HG03442 (cell line): ENCODE measurements around the gene LILRB1.
"Not testable (repeated sequence)": the region's sequence is repeated elsewhere in the genome, so short reads cannot be mapped to it uniquely, and the experiment has no call there.

Experiments
- ATAC-seq: cut with Tn5 transposase; IDR thresholded peaks from one replicate; pipeline ENCODE4 v1.9.1; 2021; ENCODE audit warnings: mild to moderate bottlenecking, moderate library complexity; ENCODE audit not compliant: unreplicated experiment

Gene LILRB1

DNA sequence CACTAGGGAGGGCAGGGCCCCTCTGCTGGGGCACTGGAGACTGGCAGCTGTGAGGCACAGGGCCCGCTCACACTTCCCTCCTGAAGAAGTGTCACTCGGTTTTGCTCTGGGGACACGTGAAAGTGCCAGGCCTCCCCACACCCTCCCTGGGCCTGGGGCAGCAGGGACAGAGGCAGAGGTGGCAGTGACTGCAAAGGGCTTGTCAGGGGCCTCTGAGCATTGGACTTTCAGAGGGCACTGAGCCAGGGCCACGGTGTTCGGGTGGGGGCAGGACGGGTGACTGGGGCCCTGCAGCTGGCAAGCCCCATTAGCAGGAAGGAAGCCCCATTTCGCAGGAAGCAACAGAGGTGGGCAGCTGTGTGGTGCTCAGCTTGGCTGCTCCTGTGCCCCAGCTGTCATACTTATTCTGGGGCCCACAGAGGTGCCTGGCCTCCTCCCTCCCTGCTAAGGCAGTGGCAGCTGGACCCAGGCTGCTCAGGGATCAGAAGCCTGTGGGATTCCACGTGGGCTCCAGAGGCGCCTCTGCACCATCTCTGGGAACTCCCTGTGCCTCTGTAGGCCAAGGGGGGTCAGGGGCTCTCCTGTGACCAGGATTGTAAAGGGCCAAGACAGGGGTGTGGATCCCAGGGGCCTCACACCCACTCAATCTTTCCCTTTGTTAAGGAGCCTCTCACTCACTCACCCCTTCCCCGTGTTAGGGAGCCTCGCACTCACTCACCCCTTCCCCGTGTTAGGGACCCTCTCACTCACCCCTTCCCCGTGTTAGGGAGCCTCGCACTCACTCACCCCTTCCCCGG is 5.2 kb upstream of the LILRB1 start:
- ATAC-seq, result not testable (repeated sequence)

DNA sequence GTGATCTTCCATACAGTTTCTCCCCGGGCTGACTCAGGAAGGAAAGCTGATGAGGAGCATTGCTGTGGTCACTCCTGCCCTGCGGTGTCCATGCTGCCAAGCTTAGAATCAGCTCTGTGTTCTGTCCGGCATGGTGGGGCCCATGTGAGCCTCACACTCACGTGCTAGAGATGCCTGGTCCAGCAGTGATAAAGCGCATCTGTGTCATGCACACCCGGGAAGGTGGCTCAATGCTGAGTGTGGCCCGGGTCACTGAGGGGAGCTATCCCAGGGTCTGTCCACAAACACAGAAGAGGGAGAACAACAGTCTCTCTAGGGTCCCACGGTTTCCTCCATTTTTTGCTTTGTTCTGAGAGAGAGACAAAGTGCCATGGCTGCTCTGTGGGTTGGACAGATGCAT is 3.5 kb upstream of the LILRB1 start:
- ATAC-seq, result no peak

DNA sequence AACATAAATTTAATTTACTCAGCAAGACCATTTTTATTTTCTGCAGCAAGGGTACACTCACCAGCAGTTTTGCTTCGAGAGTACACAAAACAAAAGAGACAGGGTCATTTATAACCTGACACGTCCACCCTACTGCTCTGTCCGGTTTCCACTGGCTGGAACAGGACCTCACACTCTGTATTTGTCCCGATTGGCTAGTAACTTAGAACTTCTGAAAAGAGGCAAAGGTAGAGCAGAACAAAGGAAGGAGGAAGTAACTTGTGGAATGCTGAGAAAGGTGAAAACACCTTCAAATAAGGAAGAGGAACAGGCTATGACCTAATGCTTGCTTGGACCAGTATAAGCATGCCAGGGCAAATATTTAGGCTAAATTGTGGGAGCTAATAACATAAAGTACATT is 2.4 kb upstream of the LILRB1 start:
- ATAC-seq, result not testable (repeated sequence)

DNA sequence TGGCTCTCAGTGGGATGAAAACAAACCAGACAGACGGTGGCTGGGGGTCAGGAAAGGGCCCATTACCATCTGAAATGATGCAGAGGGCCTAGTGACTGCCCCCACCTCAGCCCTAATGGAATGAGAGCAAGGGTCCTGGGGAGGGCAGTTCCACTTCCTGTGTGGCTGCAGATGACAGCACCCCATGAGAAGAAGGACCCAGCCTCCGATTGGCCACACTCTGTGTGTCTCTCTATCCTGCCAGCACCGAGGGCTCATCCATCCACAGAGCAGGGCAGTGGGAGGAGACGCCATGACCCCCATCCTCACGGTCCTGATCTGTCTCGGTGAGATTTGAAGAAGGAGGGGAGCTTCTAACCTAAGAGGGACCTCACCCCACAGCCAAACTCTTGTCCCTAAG is 498 bp downstream of the LILRB1 start:
- ATAC-seq, result no peak

DNA sequence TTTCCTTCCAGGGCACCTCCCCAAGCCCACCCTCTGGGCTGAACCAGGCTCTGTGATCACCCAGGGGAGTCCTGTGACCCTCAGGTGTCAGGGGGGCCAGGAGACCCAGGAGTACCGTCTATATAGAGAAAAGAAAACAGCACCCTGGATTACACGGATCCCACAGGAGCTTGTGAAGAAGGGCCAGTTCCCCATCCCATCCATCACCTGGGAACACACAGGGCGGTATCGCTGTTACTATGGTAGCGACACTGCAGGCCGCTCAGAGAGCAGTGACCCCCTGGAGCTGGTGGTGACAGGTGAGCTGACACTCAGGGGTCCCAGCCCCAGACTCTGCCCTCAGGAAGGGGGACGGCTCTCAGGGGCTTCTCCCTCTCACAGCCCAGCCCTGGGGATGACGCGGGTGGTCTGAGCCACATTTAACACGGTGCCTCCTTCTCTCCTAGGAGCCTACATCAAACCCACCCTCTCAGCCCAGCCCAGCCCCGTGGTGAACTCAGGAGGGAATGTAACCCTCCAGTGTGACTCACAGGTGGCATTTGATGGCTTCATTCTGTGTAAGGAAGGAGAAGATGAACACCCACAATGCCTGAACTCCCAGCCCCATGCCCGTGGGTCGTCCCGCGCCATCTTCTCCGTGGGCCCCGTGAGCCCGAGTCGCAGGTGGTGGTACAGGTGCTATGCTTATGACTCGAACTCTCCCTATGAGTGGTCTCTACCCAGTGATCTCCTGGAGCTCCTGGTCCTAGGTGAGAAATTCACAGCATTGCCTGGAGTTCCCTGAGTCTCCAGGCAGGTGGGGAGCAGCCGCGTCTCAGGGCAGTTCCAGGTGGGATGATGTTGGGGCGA is 1.4 kb downstream of the LILRB1 start:
- ATAC-seq, result not testable (repeated sequence)

DNA sequence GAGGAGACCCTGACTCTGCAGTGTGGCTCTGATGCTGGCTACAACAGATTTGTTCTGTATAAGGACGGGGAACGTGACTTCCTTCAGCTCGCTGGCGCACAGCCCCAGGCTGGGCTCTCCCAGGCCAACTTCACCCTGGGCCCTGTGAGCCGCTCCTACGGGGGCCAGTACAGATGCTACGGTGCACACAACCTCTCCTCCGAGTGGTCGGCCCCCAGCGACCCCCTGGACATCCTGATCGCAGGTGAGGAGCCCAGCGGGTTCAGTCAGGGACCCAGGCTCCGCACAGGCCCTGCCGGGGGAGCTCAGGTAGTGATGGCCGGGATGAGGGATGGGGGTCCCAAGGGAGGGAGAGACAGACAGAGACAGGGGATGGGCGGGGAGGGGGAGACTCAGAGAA is 2.2 kb downstream of the LILRB1 start:
- not testable (repeated sequence) for ATAC-seq

DNA sequence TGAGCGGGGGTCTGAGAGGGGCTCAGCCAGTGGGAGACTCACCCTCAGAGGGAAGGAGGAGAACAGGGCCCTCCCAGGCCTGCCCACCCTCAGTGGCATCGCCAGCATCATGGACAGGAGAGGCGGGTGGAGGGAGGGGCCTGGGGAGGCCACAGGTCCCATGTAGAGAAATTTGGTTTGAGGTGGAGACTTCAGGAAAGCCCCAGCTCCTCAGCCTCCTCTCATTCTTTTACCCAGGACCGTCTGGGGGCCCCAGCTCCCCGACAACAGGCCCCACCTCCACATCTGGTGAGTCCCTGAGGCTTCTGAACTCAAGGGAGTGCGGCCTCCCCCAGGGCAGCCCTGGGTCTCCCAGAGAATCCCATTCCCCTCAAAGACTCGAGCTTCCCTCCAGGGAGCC is 3.1 kb downstream of the LILRB1 start:
- ATAC-seq, result no peak

DNA sequence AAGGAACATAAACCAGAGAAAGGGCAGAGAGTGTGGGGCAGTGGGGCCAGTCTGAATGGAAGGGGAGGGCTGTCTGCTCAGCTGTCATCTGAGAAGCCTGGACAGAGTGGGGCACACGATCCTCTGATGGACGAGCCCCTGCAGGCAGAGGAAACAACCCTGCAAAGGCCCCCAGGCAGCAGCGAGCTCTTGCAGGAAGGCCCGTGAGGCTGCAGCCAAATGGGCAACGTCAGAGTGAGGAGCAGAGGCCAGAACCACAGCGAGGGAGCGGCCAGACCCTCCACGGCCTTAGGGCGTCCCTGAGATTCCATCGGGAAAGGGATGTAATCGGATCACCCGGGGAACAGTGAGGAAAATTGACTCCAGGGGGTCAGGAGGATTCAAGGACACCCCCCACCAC is 5.8 kb downstream of the LILRB1 start:
- not testable (repeated sequence) for ATAC-seq

DNA sequence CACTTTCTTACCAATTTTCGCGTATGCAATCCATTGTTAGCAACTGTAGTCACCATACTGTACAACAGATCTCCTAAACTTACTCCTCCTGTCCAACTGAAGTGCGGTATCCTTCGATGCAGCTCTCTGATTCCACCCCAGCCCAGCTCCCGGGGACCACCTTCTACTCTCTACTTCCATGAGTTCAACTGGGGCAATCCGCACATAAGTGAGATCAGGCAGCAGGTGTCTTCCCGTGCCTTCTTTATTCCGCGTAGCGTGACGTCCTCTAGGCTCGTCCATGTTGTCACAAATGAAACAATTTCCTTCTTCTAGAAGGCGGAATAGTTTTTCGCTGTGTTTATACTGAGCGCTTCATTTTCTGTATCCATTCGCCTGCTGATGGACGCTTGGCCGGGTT is 8.4 kb downstream of the LILRB1 start:
- ATAC-seq, result no peak

DNA sequence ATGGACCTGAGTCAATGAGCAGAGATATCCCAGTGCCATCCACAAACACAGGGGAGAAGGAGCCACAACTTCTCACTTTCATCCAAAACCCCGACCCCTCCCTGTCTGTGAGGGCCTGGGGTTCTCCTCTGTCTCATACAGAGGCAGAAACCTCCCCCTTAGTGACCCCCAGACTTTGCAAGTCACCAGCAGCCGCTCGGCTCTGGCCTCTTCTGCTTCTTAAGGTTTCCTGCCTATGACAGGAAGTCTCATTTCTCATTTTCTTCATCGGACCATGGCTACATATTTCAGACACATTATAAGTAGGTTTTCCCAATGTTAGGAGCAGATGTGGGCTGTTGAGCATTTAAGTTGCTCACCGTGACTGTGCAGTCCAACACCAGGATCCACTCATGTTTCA is 12.7 kb downstream of the LILRB1 start:
- not testable (repeated sequence) for ATAC-seq

DNA sequence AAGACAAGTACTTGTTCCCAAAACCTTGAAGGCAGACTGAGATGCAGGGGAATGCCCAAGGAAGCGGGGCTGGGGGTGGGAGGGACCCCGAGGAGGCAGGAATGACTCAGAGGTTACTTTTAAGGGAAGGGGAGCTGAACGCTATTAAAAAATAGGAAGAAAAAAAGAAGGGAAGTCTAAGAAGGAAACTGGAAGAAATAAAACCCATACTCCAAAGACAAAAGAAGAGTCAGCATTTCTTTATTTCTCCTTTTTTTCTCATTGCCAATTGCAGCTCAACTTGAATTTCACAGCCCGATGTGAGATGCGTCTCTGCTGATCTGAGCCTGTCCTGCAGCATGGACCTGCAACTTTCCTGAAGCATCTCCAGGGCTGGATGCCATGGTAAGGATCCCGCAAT is 13.3 kb downstream of the LILRB1 start:
- ATAC-seq, result not testable (repeated sequence)

DNA sequence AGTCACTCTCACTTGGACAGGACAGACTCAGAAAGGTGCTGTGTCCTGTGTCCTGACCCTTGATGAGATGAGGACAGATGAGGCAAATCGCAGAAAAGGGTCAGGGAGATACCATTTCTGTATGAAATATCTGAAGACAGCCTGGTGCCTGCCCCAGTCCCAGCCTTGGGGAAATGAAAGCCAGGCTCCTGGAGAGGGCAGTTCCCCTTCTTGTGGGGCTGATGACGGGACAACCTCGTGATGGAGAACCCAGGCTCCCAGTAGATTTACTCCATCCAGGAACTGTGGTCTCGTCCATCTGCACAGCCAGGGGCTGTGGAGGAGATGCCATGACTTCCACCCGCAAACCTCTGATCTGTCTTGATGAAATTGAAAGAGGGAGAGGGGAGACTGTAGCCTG is 13.8 kb downstream of the LILRB1 start:
- no peak for ATAC-seq

DNA sequence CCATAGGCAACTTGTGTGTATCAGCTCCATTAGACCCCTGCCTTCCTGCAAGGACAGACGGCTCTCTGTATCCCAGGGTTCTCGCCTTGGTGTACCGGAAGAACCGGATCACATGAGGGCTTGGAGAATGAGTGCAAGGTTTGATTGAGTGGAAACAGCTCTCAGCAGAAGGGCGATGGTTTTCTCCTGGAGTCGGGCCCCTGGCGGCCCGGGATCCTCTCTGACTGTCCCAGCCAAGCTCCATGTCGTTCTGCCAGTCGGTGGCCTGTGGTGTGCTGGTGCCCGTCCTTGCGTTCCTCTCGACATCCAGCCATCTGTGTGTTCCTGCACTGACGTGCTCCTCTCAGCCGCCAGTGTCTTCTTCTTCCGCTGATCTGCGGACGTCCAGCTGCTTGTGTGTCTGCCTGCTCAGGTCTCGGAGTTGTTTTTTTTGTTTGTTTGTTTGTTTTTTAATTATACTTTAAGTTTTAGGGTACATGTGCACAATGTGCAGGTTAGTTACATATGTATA is 16.1 kb downstream of the LILRB1 start:
- ATAC-seq, result no peak

DNA sequence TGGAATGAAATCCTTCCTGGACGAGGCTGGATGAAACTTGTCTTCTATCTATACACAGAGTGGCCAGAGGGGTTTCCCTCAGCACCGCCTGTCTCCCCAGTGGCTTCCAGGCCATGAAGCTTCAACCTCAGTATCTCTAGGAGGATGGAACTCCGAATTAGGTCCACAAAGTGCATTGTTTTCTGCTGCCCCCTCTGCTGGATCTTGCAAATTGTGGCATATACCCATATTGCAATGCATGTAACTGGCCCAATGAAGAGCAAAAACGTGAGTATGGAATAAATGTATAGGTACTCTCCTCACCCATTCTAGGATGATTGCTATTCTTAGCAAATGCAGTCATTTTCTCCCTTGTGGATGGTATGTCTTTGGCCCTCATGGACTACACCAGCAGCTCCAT is 17.8 kb downstream of the LILRB1 start:
- ATAC-seq, result no peak

DNA sequence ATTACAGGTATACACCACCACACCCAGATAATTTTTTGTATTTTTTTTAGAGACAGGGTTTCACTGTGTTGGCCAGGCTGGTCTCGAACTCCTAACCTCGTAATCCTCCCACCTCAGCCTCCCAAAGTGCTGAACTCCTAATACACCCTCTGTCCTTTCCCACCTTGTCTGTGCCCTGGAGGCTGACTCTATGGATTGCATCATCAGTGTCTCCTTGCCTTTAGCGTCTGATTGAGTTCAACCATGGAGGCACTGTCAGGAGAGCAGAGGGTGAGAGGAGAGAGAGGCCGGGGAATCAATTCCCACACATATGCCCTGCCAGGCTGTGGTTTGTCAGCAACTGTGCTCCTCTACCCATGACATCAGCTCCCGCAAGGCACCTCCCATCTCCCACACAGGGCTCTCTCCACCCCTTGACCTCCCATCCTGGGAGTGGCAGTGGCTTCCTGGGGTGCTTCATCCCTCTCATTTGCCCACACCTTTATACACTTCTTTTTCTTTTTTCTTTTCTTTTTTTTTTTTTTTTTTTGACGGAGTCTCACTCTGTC is 19.9 kb downstream of the LILRB1 start:
- no peak for ATAC-seq

DNA sequence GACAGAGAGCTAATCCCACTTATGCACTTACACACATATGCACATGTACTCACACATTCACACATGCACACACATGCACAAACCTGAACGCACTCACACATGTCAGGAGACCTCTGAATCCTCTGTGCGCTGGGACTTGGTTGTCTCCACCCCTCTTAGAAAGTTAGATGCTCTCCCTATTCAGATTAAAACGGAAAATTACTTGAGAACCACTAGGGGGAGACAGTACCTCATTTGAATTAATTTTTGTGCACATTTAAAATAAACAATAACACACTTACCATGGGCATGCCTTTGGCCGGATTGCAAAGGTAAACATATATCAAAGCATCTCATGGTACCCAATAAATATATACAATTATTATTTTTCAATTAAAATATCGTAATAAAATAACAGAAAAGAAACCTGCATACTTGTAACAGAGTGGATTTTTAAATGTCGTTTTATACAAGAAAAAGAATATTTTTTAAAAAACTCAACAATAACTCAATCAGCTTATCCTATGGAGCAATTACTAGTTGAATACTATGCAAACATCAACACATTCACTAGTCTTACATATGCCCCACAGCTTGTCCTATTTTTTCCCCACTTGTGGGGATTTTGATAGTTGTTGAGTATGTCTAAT is 23.0 kb downstream of the LILRB1 start:
- ATAC-seq, result no peak

DNA sequence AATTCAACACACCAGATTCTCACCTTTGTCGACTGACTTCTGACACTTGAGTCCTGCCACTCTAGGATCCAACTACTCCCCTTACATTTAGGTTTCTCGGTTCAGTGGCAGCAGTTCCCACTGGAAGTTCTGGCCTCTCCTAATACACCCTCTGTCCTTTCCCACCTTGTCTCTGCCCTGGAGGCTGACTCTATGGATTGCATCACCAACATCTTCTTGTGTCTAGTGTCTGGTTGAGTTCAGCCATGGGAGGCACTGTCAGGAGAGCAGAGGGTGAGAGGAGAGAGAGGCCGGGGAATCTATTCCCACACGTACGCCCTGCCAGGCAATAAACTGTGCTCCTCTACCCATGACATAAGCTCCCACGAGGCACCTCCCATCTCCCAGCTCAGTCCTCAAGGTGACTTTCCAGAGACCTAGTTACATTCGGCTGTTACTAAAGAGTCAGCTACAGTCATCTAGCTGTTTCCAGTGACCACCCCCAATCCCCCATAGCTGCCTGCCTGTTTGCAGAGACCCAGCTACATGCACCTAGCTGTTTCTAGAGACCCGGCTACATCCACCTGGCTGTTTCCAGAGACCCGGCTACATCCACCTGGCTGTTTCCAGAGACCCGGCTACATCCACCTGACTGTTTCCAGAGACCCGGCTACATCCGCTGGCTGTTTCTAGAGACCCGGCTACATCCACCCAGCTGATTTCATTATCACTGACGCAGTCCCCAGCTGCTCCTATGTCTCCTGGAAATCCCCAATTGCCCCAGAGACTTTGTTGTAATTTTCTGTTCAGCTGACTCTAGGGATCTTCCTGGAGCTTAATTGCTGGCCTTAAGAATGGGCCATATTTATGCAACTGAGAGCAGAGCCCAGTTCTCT is 24.4 kb downstream of the LILRB1 start:
- no peak for ATAC-seq

DNA sequence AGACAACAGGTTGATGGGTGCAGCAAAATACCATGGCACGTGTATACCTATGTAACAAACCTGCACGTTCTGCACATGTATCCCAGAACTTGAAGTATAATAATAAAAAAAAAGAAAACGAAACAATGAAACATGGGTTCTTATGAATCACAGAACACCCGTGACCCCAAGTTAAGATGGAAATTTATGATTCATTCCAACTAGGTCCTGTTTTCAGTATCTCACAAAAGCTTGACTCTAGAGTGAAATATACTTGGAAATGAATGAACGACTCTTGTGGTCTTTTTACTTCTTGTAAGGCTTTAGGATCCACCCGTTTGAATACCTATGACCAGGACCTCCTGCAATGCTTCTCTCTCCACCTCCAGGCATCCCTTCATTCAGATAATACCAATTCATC is 29.0 kb downstream of the LILRB1 start:
- no peak for ATAC-seq

DNA sequence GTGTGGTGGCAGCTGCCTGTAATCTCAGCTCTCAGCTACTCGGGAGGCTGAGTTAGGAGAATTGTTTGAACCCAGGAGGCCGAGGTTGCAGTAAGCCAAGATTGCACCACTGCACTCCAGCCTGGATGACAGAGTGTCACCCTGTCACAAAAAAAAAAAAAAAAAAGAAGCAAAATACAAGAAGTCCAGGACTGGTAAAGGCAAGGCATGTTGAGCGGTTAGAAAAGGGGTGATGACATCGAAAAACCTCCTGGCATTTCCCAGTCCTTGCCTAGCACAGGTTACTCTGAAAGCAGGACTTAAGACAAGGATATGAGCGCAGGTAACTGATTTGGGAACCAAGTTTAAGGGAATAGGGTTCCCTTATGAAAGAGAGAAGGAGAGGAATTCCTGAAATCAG is 30.0 kb downstream of the LILRB1 start:
- no peak for ATAC-seq

DNA sequence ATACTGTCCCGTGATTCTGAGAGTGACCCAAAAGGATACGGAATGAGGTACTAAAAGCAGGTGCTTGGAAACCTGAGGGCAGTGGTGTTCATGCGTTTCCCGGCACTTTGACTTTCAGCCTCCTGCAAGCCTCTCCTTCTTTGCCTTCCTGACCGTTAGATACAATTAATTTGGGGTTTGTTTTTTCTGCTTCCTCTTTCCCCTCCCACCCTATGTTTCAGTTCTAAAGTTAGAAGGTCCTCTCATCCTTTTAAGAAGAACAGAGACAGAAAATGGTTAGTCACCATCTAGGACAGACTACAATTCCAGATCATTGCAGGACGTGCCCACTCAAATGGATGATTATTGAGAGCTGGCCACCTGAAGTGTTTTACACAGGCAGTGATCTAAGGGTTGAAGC is 30.7 kb downstream of the LILRB1 start:
- ATAC-seq, result no peak
